ENCODE measurements around the gene CNN2. TPM values are rescaled to one million over a fixed set of nuclear protein-coding genes. Genes with fewer than 3 reads are reported as not detected.
"Not testable (repeated sequence)": the region's sequence is repeated elsewhere in the genome, so short reads cannot be mapped to it uniquely, and the experiment has no call there.

CNN2 gene
- total RNA-seq, 1 donor = 508 TPM

DNA sequence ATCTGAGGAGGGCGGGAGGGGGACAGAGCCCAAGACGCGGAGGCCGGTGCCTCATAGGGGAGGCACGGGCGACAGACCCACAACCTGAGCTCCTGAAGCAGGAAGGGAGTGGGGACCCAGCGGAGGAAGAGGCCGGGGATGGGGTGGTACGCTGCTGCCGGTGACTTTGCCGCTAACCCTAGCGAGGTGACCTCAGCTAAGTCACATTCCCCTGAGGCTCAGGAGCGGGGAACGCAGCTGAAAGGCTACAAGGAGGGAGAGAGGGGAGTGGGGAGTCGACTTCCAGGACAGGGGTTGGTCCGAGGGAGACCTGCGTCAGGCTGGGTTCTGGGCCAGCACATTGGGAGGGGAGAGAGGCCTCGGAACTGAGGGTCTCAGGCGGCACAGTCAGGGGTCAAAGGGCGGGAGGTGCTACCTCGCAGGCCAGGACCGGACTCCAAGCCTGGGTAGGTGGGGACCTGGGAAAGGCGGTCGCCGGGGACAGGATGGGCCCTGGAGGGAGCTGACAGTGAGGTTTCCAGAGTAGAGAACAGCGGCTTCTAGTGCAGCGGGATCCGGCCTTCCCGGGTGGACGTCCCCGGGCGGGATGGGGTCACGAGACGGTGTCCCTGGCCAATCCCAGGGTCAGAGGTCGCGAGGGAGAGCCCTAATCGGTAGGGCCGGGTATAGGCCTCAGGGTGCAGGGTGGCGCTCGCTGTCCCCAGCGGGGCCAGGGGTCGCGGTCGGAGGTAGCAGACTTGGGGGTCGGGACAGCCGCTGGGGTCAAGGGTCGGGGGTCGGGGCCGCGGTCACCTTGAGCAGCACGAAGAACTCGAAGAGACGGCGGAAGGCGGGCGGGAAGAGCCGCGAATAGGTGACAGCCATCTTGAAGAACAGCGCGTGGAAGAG, 6.2 kb upstream of the CNN2 start:
- no peak for DNase-seq (ENCODE audit: low read depth)

GRCh38 chr19:1020868-1021425, 5.5 kb upstream of the CNN2 start, which contains the start of gene TMEM259:
TMEM259 (minus strand) TSS chr19:1021123; CDS start chr19:1020996, 127 bp downstream.
- DNase-seq (ENCODE audit: low read depth) = peak; percentile 98
- H3K4me3 ChIP-seq (ENCODE audit: low read depth, low read length) = peak within 1 kb of the TSS; percentile 84

More for the DNA sequence above, 6.2 kb upstream of the CNN2 start:
- peak overlapping the region; percentile 84 for H3K4me3 ChIP-seq (ENCODE audit: low read depth, low read length)
- TF ChIP-seq CTCF (IDR thresholded peaks at IDR 0.05; ENCODE audit: insufficient read depth, low read depth, low read length) = no peak

DNA sequence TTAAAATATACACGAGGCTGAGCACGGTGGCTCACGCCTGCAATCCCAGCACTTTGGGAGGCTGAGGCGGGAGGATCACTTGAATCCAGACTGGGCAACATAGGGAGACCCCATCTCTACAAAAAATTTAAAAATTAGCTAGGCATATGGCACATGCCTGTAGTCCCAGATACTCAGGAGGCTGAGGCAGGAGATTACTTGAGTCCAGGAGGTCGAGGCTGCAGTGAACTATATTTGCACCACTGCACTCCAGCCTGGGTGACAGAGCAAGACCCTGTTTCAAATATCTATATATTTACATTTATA, 2.6 kb upstream of the CNN2 start:
- DNase-seq (ENCODE audit: low read depth); H3K4me3 ChIP-seq (ENCODE audit: low read depth, low read length): not testable (repeated sequence)

More at GRCh38 chr19:1020868-1021425, 5.5 kb upstream of the CNN2 start, which contains the start of gene TMEM259:
- TF ChIP-seq CTCF (IDR thresholded peaks at IDR 0.05; ENCODE audit: insufficient read depth, low read depth, low read length) = no peak

- not testable (repeated sequence) for H3K4me3 ChIP-seq (ENCODE audit: low read depth, low read length); DNase-seq (ENCODE audit: low read depth)
Measured at GRCh38 chr19:1025080-1025479, 1.3 kb upstream of the CNN2 start.

DNA sequence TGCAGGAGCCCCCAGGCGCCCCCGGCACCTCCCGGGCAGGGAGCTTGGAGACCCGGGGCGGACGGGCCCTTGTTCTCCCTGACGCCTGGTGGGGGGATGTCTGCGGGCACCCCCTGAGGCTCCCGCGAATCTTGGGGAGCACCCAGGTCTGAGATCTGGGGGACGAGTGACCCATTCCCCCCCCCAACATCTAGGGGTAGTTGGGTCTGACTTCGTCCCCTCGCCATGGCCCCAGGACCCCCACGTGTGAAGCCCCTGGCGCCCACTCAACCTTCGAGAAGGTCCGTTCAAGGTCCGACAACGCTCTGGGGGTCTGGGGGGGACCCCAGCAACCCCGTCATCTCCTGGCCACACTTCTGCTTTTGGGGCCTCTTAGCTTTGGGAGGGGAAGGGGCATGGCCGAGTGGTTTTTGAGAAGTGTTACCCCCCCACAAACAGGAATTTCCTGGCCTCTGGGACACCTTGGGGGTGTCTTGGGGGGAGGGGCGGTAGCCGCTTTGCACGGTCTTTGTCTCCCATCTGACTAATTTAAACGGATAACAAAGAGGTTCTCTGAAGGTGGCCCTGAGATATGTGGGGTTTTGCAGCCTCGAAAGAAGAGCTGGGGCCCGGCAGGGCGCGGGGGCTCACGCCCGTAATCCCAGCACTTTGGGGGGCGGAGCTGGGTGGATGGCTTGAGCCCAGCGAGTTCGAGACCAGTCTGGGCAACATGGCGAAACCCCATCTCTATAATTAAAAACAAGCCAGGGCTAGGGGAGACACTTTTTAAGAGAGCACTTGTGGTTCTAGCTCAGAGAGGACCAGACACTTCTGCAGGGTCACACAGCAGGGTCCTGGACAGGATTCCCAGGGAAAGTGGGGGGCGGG, 608 bp downstream of the CNN2 start:
- no peak for DNase-seq (ENCODE audit: low read depth)
- H3K4me3 ChIP-seq (ENCODE audit: low read depth, low read length) = peak overlapping the region; percentile 100
- no peak for TF ChIP-seq CTCF (IDR thresholded peaks at IDR 0.05; ENCODE audit: insufficient read depth, low read depth, low read length)

DNA sequence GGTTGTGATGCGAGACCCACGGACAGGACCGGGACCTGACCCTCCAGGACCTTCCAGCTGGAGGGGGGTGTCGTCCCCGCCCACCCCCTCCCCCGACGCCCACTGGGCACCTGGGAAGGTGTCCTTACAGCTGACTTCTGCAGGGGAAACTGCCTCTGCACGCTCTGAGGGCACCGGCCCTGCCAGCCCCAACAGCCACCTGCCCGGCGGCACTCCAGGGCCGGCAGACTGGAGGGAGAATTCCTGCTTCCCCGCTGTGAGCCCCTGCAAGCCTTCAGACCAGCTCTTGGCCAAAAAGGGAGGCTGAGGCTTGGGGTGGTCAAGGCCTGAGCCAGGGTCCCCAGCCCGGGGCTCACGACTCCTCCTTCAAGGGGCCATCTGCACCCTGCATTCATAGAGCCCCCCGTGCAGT, 1.2 kb downstream of the CNN2 start:
- no peak for DNase-seq (ENCODE audit: low read depth)
- TF ChIP-seq CTCF (IDR thresholded peaks at IDR 0.05; ENCODE audit: insufficient read depth, low read depth, low read length) = no peak
- H3K4me3 ChIP-seq (ENCODE audit: low read depth, low read length) = peak overlapping the region; percentile 100

DNA sequence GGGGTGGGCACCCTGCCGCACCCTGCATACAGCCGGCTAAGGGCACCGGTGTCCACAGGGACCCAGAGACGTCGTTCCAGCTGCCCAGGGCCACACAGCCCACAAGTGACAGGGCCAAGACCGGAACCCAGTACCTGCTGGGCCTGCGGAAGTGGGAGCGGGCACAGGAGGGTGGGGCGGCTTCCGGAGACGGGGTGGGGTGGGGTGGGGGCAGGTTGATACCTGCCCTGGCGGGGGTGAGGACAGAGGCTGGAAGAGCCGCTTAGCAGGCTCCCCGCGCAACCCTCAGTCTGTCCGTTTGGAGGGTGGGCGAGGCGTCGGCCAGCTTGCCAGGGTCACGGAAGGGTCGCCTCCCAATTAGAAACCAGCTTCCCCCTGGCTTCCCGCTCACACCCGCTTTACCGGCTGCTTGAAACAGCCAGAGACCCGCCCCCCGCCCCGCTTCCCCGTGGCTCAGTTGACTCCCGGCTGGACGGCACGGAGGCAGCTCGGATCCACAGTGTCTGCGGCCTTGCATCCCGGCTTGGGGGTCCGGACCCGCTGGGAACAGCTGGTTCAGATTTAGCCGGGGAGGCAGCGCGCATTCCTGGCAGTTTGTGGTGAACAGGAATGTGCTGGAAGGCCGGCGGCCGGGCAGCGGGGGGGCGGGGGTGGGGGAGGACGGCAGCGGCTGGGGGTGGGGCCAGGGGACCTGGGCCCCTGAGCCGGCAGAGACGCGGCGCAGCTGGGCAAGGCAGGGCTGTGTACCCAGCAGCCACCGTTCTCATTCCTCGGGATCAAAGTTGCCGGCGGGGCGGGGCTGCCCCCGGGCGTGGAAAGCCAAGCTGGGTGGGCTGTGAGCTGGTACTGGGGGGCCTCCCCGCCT, 1.9 kb downstream of the CNN2 start:
- DNase-seq (ENCODE audit: low read depth) = peak; percentile 98
- H3K4me3 ChIP-seq (ENCODE audit: low read depth, low read length) = peak overlapping the region; percentile 100
- no peak for TF ChIP-seq CTCF (IDR thresholded peaks at IDR 0.05; ENCODE audit: insufficient read depth, low read depth, low read length)
